ENCODE data around the gene FKBP3. TPM values are rescaled to one million over a fixed set of nuclear protein-coding genes. Genes with fewer than 3 reads are reported as not detected.

Gene FKBP3
- total and polyA plus RNA-seq, 2 experiments from 2014 or later, result 52.4 to 117 TPM

Small RNAs within 50 kb of the gene (small RNA-seq; reads per million reads assigned to genes)
- gene RF00151 (not detected), gene SNORD127 (6,278 reads per million, percentile 100 among the genes with 10 or more reads in this experiment)

Other genes with a start within 250 kb of the FKBP3 start
- 14.2 and 16.2 TPM in 2 replicates for gene KLHL28, start 172.5 kb downstream of the FKBP3 start, total RNA-seq
- gene KLHL28, start 172.5 kb downstream of the FKBP3 start, polyA plus RNA-seq, result 5.3 and 5.6 TPM in 2 replicates
- 34.8 and 36.2 TPM in 2 replicates for gene TOGARAM1, start 172.3 kb downstream of the FKBP3 start, total RNA-seq
- gene TOGARAM1, start 172.3 kb downstream of the FKBP3 start, polyA plus RNA-seq, result 9.3 and 12.5 TPM in 2 replicates
- gene PRPF39, start 50.4 kb downstream of the FKBP3 start, total RNA-seq, result 32.5 and 38.9 TPM in 2 replicates
- gene PRPF39, start 50.4 kb downstream of the FKBP3 start, polyA plus RNA-seq, result 18.2 and 27.8 TPM in 2 replicates
- 4.8 and 5.4 TPM in 2 replicates for gene FANCM, start 1.4 kb upstream of the FKBP3 start, total RNA-seq
- gene FANCM, start 1.4 kb upstream of the FKBP3 start, polyA plus RNA-seq, result 1.9 and 3.2 TPM in 2 replicates
- 14.9 and 23.5 TPM in 2 replicates for gene MIS18BP1, start 118.7 kb upstream of the FKBP3 start, total RNA-seq
- gene MIS18BP1, start 118.7 kb upstream of the FKBP3 start, polyA plus RNA-seq, result 6.8 and 14.9 TPM in 2 replicates